HG03095 (cell line): ENCODE data around the gene TM4SF5.

Experiments
- ATAC-seq: cut with Tn5 transposase; IDR thresholded peaks from one replicate; pipeline ENCODE4 v1.9.1; 2021; ENCODE audit warnings: moderate library complexity; ENCODE audit not compliant: unreplicated experiment

The TM4SF5 gene

GRCh38 chr17:4788807-4789700, 17.4 kb downstream of the TM4SF5 start, which contains the start of gene GLTPD2:
Gene GLTPD2 (plus strand): TSS chr17:4788964. CDS start chr17:4789012, 48 bp downstream.
- no peak for ATAC-seq

DNA sequence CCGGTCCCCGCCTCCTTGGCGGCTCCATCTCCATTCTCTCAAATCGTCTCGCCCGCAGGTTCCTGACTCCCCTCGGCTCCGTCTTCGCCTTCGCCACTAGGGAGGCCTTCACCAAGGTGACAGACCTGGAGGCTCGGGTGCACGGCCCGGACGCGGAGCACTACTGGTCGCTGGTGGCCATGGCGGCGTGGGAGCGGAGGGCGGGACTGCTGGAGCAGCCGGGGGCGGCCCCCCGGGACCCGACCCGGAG, 17.9 kb downstream of the TM4SF5 start:
- ATAC-seq, result no peak

GRCh38 chr17:4789951-4790704, 18.4 kb downstream of the TM4SF5 start:
- peak; percentile 82 for ATAC-seq

DNA sequence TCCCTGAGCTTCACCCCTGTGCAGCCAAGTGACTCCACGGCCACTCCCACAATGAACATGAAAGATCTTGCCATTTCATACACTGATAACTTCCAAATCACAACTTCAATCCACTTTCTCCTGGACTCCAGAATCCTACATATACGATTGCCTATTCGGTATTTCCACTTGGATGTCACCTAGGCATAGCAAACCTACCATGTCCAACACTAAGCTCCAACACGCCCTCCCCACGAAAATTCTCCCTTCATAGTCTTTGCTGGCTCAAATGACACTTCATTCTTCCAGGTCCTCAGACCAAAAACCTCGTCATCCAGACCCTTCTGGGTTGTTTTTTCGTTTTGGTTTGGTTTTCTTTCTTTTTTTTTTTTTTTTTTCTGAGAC, 19.0 kb downstream of the TM4SF5 start:
- ATAC-seq, result no peak

DNA sequence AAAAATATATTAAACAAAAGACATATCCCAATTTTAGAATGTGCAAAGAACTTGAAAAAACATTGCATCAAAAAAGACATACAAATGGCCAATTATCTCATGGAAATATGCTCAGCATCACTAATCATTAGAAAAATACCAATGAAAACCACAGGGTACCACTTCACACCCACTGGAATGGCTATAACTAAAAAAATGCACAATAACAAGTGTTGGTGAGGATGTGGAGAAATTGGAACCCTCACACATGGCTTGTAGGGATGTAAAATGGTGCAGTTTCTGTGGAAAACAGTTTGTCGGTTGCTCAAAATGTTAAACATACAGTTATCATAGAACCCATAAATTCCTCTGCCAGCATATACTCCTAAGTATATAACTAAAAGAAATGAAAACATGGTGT, 23.5 kb downstream of the TM4SF5 start:
- ATAC-seq, result no peak

- no peak for ATAC-seq
Measured at GRCh38 chr17:4796552-4796920, 24.9 kb downstream of the TM4SF5 start.

DNA sequence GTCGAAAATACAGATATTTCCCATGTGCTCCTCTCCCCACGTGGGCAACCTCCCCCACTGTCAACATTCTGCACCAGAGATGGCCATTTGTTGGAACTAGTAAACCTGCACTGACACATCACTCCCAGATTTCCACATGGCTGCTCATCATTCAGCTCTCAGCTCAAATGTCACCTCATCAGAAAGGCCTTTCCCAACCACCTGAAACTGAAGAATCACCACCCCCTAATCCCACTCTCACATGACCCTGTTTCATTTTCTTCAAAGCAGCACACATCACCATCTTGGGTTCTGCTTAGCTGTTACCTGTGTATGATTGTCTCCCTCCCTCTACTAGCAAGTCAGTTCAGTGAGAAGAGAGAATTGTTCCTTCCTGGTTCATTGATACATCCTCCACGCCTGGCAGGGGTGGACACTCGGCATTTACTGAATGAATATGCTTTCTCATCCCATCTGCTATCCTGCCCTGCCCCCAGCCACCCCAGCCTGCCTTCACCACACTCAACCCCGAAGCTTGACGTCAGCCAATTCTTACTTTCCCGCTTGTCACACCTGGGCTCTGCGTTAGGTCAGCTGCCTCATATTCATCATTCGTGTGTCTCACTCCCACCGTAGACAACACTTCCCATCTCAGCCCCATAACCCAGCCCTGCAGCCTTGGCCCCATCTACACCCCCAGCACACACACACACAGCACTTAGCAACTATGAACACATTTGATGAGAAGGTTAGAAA, 28.9 kb downstream of the TM4SF5 start:
- no peak for ATAC-seq

GRCh38 chr17:4802228-4802627, 30.5 kb downstream of the TM4SF5 start, which contains the start of gene C17orf114:
Gene C17orf114 (minus strand): TSS chr17:4802328.
- ATAC-seq, result no peak

DNA sequence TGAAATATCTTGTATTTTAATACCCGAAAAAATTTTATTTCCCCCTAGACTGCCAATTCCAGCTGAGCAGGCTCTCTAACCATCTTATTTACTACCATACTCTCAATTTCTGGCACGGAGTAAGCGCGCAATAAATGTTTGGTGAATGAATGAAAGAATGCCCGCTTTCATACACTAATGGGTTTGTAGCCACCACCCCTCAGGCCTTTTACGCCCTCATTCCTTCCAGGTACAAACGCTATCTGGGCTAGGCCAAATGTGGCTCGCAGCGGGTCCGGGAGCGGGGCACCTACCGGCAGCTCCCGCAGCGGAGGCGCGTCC, 34.7 kb downstream of the TM4SF5 start:
- ATAC-seq, result no peak

- peak; percentile 89 for ATAC-seq
Measured at GRCh38 chr17:4806777-4807604, 35.3 kb downstream of the TM4SF5 start, which contains the start of gene PLD2. Gene PLD2 (plus strand): TSS chr17:4807152. CDS start chr17:4807773, 621 bp downstream.

GRCh38 chr17:4807605-4808377, 36.1 kb downstream of the TM4SF5 start:
- no peak for ATAC-seq

GRCh38 chr17:4808378-4808767, 36.7 kb downstream of the TM4SF5 start:
- ATAC-seq, result no peak

GRCh38 chr17:4810696-4811290, 39.1 kb downstream of the TM4SF5 start:
- no peak for ATAC-seq

DNA sequence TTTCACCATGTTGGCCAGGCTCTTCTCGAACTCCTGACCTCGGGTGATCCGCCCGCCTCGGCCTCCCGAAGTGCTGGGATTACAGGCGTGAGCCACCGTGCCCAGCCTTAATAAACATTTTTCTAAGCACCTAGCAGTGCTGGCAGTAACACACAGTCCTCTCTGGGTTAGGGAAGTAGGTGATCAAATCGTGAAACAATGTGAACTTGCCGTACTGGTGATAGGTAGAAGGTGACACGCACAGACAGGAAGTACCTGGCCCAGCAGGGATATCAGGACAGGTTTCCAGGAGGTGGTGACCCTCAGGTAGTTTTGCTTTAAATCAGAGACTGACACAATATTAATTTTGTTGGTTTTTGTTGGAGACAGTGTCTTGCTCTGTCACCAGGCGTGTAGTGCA, 39.8 kb downstream of the TM4SF5 start:
- no peak for ATAC-seq

DNA sequence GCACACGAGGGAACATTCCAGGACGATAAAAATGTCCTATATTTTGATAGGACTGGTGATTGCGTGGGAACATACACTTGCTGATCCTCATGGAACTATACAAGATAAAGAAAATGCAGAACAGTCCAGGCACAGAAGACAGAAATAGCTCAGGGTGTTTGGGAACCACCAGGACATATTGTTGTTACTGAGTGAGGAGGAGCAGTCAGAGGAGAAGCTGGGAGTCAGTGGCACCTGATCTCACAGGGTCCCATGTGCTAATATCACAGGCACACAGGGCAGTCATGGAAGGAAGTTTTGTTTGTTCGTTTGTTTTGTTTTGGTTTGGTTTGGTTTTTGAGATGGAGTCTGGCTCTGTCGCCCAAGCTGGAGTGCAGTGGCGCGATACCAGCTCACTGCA, 41.0 kb downstream of the TM4SF5 start:
- ATAC-seq, result no peak

DNA sequence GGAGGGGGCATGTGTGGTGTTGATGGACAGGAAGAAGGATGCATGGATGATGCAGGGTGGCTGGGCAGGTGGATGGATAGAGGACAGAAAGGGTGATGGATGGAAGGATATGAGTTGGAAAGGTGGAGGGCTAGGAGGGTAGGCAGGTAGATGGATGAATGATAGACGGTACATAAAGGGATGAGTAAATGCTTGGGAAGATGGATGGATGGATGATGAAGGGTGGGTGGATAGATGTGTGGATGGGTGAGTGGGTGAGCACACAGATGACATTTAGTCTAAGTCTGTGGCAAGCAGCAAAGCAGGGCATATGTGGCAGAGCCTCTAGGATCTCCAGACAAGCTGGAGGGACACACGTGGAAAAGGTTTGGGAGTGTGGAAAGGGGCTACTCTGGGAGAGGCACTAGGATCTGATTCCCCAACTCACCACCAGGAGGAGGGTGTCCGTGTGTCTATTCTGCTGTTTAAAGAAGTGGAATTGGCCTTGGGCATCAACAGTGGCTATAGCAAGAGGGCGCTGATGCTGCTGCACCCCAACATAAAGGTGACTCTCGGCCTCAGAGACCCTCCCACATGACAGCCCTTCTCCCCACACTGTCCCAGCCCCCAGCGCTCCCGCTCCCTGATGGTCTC, 43.5 kb downstream of the TM4SF5 start:
- ATAC-seq, result no peak

GRCh38 chr17:4816826-4817225, 45.1 kb downstream of the TM4SF5 start:
- no peak for ATAC-seq

DNA sequence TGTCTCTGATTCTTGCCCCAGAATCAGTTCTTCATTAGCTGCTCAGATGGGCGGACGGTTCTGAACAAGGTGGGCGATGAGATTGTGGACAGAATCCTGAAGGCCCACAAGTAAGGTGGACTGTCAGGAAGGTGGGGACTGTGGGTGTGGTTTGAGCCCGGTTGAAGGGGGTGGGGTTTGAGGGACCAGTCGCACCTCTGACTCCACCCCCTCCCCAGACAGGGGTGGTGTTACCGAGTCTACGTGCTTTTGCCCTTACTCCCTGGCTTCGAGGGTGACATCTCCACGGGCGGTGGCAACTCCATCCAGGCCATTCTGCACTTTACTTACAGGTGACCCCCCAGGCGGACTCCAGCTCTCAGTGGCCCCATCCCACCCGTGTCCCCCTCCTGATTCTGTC, 46.6 kb downstream of the TM4SF5 start:
- no peak for ATAC-seq

DNA sequence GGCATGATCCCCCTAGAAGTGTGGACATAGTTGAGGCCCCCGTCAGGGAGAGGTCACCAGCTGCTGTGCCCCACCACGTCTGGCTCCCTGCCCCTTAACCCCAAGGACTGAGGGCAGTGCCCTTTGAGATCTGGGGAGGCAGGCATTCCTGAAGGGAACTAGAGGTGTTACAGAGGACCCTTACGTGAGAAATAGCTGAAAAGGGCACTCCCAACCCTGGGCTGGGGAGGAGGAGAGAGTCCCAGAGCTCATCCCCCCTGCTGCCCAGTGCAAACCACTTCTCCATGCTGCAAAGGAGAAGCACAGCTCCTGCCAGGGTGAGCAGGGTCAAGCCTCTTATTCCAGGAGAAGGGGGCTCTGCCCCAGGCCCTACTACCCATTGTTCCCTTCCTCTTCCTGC, 51.1 kb downstream of the TM4SF5 start:
- ATAC-seq, result no peak
